KOPT-K1 (cell line): ENCODE results near the gene PCP4.

Source experiments
- H3K27ac ChIP-seq: fragments of 200-600 bp; sonication (generic); 2 replicates; pipeline ENCODE4 v1.5.1; 2016; ENCODE audit warnings: antibody characterized with exemption, mild to moderate bottlenecking, low read depth, low read length; ENCODE audit not compliant: poor library complexity, severe bottlenecking
- H3K36me3 ChIP-seq: fragments of 200-600 bp; sonication (generic); 2 replicates; pipeline ENCODE4 v1.5.1; 2017; ENCODE audit warnings: antibody characterized with exemption, mild to moderate bottlenecking, low read length, moderate library complexity; ENCODE audit not compliant: insufficient read depth
- H3K9me3 ChIP-seq: fragments of 200-600 bp; sonication (generic); 2 replicates; pipeline ENCODE4 v1.5.1; 2017; ENCODE audit warnings: antibody characterized with exemption, low read length, mild to moderate bottlenecking; ENCODE audit not compliant: insufficient read depth, poor library complexity, severe bottlenecking

Gene PCP4

DNA sequence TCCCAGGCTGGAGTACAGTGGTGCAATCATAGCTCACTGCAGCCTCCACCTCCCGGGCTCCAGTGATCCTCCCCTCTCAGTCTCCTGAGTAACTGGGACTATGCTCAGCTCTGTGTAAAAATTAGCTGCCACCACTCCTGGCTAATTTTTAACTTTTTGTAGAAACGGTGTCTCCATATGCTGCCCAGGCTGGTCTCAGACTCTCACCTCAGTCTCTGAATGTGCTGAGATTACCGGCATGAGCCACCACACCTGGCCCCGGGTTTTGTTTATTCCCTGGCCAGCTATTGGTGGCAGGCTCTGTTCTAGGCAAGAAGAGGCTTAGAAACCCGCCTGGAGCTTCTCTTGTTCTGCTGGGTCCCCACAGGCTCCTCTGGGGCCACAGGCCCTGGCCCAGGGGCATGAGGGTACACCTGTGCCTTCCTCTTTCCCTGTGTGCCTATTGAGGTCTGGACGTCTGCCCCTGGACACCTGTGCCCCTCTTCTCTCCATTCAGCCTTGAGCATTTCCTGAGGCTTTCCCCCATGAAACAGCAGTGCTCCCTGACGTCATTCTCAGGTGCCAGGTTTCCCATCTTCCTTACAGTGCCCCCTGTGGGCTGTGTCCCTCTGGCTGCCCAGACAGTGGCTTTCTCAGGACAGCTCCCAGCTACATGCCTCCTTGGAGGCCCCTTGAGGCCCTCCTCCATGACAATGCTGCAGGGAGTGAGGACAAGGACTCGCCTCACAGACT is 57.5 kb downstream of the PCP4 start:
- H3K9me3 ChIP-seq: no peaks in the 10 kb centered on the region
- H3K27ac ChIP-seq: no peak overlapping the region
- no peaks in the 10 kb centered on the region for H3K36me3 ChIP-seq

DNA sequence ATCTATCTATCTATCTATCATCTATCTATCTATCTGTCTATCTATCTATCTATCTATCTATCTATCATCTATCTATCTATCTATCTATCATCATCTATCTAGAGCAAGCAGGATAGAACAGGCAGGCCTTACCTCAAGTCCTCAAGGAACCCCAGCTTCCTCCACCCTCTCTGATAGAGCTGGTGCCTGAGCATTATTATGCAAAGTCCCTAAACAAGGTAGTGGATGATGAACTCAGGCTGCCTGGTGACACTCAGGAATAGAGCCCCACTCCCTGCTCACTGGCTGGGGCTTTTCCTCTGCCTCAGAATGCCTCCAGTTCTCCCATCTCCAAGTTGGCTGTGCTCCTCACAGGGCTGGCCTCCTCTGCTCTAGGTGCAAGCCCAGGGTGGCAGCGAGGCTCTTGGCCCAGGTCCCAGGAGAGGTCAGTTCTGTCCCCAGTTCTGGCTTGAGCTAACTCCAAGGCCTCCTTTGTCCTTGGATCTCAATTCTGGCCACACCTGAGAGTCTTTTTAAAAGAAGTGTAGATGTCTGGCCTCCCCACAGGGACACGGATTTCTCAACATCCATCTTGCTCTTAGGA is 60.2 kb downstream of the PCP4 start:
- Histone ChIP-seq H3K9me3 (no peaks in the 10 kb centered on the region), H3K36me3 (no peaks in the 10 kb centered on the region), H3K27ac (no peak overlapping the region)

DNA sequence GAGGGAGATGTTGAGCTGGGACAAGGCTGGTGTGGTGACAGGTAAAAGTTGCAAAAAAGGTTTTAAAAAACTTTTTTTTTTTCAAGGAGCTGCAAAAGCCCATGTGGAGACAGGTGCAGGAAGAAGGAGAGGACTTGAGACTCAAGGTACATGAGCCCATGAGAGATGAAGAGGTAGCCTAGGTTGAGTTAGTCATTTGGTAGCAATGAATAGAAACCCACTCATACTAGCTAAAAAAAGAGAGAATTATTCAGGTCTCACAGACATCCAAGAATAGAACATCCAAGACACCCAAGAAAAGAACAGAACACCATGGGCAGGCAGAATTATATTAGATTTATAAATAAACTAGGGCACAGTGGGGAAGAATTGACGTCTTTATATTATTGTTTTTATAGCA is 65.1 kb downstream of the PCP4 start:
- Histone ChIP-seq H3K9me3 (no peaks in the 10 kb centered on the region), H3K36me3 (no peaks in the 10 kb centered on the region), H3K27ac (no peak overlapping the region)

DNA sequence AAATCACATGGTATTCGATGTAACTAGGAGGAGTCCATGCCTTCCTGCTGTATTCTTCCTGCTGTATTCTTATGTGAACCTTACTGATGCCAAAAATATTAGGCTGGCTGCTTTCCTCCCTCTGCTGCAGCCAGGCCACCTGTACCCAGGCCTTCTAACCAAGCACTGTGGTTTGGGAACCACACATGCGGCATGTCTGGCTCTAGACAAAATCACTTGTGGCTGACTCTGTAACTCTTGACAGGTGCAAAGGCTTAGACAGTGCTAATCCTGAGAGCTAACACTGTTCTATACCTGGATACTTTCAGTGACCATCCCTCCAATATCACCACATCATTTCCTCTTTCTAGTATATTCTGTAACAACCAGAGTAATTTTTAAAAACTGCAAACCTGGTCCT is 67.7 kb downstream of the PCP4 start:
- no peak overlapping the region for H3K27ac ChIP-seq

DNA sequence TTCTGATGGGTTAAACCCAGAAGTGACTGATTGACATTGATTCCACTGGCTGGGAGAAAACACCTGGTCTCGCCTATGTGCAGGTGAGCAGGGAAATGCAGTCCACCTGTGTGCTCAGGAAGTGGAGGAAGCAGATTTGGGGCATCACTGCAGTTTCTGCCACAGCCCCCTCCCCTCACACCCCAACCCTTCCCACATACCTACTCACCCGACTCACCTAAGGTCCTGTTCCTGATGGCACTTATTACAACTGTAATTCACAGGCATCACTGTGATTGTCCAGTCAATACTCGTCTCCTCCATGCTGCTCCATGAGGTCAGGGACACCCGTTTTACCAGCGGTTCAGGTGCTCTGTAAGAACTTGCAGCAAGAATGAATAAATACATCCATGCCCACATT is 68.5 kb downstream of the PCP4 start:
- Histone ChIP-seq H3K36me3 (no peaks in the 10 kb centered on the region), H3K27ac (no peak overlapping the region), H3K9me3 (no peaks in the 10 kb centered on the region)

More for the DNA sequence above, 67.7 kb downstream of the PCP4 start:
- H3K9me3 ChIP-seq: no peaks in the 10 kb centered on the region
- H3K36me3 ChIP-seq: no peaks in the 10 kb centered on the region

DNA sequence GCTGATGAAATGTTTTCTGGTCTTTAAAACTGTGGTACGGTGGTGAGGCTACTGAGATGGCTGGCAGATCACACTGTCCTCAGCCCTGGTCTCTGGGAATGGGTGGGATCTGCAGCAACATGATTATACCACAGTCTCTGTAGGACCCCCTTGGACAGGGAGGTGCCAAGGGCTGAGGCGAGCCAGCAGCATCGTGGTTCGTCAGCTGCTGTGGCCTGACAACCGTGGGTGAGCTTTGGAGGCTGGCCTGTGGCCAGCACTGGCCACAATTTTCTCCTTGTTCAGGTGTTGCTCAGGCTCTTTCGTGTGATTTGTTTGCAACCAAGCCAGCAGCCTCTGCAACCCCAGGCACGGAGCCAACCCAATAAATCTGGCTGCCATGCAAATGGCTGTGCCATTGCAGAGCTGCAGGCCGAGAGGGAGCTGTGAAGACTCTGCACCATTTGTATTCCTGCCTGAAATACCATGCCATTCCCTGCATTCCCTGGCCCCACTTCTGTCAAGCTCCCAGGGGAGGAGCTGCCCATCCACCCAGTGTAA is 70.9 kb downstream of the PCP4 start:
- Histone ChIP-seq H3K9me3 (no peaks in the 10 kb centered on the region), H3K27ac (no peak overlapping the region), H3K36me3 (no peaks in the 10 kb centered on the region)

DNA sequence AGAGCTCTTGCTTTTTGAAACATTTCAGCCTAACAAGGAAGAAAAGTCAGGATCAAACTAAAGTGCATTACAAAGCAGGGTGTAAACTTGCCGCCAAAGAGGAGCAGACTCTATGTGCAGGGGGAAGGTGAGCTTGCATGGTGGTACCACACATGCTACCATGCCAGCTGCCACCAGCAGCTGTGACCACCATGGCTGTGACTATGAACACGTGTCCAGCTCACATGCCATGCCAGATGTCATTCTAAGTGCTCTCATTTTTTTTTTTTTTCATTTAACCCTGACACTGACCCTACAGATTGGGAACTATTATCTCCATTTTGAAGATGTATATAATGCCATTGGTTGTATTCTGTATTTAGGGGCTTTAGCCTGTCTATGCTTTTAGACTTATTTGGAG is 79.0 kb downstream of the PCP4 start:
- Histone ChIP-seq H3K27ac (no peak overlapping the region), H3K36me3 (no peaks in the 10 kb centered on the region), H3K9me3 (peaks cover 3% of the 10 kb centered on the region)

DNA sequence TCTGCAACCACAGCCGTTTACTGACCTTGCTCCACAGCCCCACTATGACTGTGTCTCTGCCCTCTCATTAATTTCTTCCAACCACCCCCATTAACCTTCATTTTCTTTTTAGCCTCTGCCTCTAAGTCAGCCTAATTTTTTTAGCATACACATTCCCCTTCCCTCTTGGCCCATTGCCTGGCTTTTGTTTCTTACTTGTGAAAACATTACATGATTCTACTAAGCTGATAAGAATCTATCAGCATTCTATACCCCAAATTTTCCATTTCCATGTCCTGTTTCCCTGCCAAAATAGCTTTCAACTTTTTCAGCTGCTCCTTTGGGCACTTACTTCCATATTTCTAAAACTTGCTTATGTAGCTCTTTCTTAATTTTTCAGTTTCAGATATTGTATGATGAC is 79.8 kb downstream of the PCP4 start:
- no peaks in the 10 kb centered on the region for H3K36me3 ChIP-seq
- no peak overlapping the region for H3K27ac ChIP-seq
- H3K9me3 ChIP-seq: peaks cover 3% of the 10 kb centered on the region

DNA sequence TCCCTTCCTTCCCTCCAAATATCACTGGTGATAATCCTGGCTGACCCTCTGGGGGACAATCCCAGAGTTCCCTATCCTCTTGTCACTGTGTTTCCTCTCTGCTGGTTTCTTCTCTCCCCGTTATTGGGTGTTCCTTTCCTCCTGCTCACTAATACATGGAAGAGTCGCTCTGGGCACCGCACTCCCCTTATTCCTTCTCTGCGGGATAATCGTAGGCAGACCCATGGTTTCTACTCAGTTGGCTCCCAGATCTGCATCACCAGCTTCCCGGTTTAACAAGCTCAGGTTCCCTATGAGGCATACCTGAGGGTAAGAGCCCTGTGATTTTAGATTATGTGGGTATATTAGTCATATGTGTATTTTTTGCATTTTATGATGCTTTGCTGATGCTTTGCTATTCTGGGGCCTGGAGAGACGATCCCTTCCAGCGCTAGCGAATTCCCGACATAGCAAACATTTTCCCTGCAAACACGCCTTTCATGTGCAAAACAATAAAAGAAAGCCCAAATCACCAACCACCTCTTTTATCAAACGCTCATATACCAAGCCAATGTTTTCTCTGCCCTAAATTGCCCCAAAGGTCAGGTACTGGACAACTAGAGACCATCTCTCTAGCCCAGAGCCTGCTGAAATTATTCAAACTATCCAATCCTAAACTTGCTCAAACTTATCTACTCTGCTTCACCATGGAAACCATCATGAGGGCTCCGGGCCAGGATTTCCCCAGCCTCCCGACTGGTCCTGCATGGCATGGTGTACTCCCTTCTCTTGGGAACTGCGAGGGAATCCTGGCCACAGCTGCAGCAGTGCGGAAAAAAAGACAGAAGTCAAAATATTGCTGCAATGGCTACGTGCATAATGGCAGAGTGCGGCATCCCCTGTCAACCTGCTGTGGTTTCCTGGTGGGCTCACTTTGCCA is 84.2 kb downstream of the PCP4 start:
- Histone ChIP-seq H3K9me3 (peaks cover 3% of the 10 kb centered on the region), H3K36me3 (no peaks in the 10 kb centered on the region), H3K27ac (no peak overlapping the region)

DNA sequence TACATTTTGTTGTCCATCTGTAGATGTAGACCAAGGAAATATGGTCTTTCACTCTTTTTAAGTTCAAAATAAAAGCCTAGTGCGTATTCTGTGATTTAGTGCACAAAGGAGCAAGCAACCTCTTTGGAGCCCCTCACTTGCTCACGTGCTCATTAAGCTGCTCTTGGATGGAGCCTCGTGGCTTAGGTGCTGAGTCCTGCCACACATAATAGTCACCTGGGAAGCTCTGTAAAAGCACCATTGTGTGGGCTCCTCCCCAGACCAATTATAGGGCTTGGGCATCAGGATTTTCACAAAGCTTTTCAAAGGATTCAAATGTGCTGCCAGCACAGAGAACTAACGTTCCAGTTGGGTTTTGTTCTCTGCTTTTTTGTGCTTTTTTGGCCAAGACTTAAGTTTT is 85.0 kb downstream of the PCP4 start:
- peaks cover 3% of the 10 kb centered on the region for H3K9me3 ChIP-seq
- H3K27ac ChIP-seq: no peak overlapping the region
- H3K36me3 ChIP-seq: no peaks in the 10 kb centered on the region

DNA sequence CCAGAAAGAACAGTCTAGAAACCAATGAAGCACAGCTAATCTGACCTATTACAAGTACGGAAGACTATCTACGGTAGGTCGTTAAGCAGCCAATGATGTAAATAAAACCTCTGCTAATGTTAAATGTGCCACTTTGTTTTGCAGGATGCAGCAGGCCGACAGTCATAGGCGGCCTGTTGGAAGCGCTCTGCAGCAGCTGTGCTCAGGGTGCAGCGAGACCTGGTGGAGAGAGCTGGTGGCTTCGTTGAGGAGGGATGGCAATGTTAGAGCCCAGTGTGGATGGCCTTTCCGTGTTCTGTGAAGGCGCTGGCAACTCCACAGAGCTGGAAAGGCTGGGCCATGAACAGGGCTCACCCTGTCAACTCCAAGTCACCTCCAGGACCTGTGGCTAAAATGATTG is 87.3 kb downstream of the PCP4 start:
- Histone ChIP-seq H3K27ac (no peak overlapping the region), H3K9me3 (peaks cover 5% of the 10 kb centered on the region), H3K36me3 (no peaks in the 10 kb centered on the region)

DNA sequence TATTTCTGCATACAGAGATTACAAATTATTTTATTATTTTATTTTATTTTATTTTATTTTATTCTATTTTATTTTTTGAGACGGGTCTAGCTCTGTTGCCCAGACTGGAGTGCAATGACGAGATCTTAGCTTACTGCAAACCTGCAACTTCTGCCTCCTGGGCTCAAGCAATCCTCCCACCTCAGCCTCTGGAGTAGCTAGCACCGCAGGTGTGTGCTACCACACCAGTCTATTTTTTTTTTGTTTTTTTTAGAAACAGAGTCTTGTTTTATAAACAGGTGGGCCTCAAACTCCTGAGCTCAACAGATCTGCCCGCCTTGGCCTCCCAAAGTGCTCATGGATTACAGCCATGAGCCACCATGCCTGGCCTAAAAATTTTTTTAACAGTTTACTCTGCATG is 88.1 kb downstream of the PCP4 start:
- Histone ChIP-seq H3K27ac (no peak overlapping the region), H3K9me3 (peaks cover 11% of the 10 kb centered on the region), H3K36me3 (no peaks in the 10 kb centered on the region)

DNA sequence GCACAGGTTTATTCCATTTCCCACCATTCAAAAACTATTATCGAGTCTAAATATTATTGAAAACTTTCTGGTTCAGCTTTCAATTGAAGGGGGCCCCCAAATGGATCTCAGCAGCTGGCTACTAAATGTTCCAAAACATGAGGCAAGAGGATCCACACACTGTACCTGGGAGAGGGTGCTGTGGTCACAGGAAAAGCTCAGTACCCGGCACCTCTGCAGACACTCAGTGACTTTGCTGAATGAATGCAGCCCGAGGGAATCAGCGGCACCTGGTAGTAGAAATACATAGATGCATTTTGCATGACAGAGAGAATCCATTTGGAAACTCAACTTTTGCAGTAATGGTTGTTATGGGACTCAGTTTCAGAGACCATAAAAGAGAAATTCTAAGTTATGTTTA is 89.3 kb downstream of the PCP4 start:
- peaks cover 12% of the 10 kb centered on the region for H3K9me3 ChIP-seq
- H3K27ac ChIP-seq: no peak overlapping the region
- H3K36me3 ChIP-seq: no peaks in the 10 kb centered on the region

DNA sequence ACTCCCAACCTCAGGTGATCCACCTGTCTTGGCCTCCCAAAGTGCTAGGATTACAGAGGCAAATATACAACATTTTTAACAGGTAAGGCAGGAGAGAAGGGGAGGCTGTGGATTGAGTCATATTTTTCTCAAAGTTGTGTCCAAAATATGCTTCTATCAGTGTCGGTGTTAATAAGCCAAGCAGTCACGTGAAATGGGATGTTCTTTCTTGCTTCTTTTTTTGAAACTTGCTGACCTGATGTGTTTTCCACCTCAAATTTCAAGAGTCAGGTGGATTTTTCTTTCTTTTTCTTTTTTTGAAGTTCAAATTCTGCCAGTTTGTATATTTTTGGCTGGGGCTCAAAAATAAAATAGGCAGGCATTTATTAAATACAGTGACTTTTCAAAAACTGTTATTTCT is 91.5 kb downstream of the PCP4 start:
- H3K9me3 ChIP-seq: peaks cover 12% of the 10 kb centered on the region
- H3K27ac ChIP-seq: no peak overlapping the region
- no peaks in the 10 kb centered on the region for H3K36me3 ChIP-seq

DNA sequence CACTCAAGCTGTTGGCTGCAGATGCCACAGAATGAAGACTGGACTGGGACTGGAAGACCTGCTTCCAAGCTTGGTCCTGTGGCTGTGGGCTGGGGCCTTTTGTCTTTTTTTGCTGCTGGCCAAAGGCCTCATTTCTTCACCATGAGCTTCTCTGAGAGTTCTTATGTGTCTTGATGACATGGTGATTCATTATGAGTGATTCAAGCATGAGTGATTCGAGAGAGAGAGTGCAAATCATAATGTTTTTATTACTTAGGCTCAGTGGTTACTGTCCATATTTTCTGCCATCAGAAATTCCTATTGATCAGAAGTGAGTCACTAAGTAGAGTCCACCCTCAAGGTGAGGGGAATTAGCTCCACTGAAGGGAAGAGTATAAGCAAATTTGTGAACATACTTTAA is 94.0 kb downstream of the PCP4 start:
- Histone ChIP-seq H3K9me3 (peaks cover 12% of the 10 kb centered on the region), H3K27ac (no peak overlapping the region), H3K36me3 (no peaks in the 10 kb centered on the region)
